Chondrocyte (in vitro differentiated cells): ENCODE results near the gene CELF2. TPM values are rescaled to one million over a fixed set of nuclear protein-coding genes. Genes with fewer than 3 reads are reported as not detected.
"Not testable (repeated sequence)": the region's sequence is repeated elsewhere in the genome, so short reads cannot be mapped to it uniquely, and the experiment has no call there.

Experiments used
- DNase-seq: peaks from one replicate; pipeline ENCODE4 v3.0.0; 2021; ENCODE audit warnings: mixed read lengths, low spot score
- H3K27ac Mint-ChIP-seq: one replicate; pipeline ENCODE4 v1.8.0; 2021; ENCODE audit warnings: mild to moderate bottlenecking, moderate library complexity, mixed read lengths; ENCODE audit not compliant: unreplicated experiment
- H3K27me3 Mint-ChIP-seq: 2 replicates; pipeline ENCODE4 v1.8.0; 2021; ENCODE audit warnings: low read depth, mixed read lengths
- H3K36me3 Mint-ChIP-seq: 2 replicates; pipeline ENCODE4 v1.8.0; 2021; ENCODE audit warnings: low read depth, mixed read lengths
- H3K4me1 Mint-ChIP-seq: 2 replicates; pipeline ENCODE4 v1.8.0; 2021; ENCODE audit warnings: low read depth, mild to moderate bottlenecking, mixed read lengths
- H3K4me3 Mint-ChIP-seq: one replicate; pipeline ENCODE4 v1.8.0; 2021; ENCODE audit warnings: mild to moderate bottlenecking, moderate library complexity, mixed read lengths; ENCODE audit not compliant: unreplicated experiment
- H3K9me3 Mint-ChIP-seq: 2 replicates; pipeline ENCODE4 v1.8.0; 2021; ENCODE audit warnings: low read depth, mixed read lengths
- CTCF ChIP-seq: fragments of 200-600 bp; sonication (generic); IDR thresholded peaks from 2 replicates; pipeline ENCODE4 v1.5.0; 2021; ENCODE audit warnings: antibody characterized with exemption, mild to moderate bottlenecking, moderate library complexity
- total RNA-seq: library from RNA; stranded (reverse); gene quantifications from 3 replicates; pipeline ENCODE4 v1.2.1, GENCODE V29; 2021

Gene CELF2
- total RNA-seq, 1 donor from 2014 or later = 44.3 TPM

- peaks cover 5% of the 10 kb centered on the region for H3K9me3 Mint-ChIP-seq
- no peaks in the 10 kb centered on the region for H3K36me3 Mint-ChIP-seq
- DNase-seq = no peak
- no peaks in the 10 kb centered on the region for H3K4me1 Mint-ChIP-seq
- no peak overlapping the region for H3K27ac Mint-ChIP-seq
- no peak overlapping the region for H3K4me3 Mint-ChIP-seq
- TF ChIP-seq CTCF = no peak
- no peaks in the 10 kb centered on the region for H3K27me3 Mint-ChIP-seq
Observed at GRCh38 chr10:11359869-11360268, 342.2 kb downstream of the CELF2 start.

DNA sequence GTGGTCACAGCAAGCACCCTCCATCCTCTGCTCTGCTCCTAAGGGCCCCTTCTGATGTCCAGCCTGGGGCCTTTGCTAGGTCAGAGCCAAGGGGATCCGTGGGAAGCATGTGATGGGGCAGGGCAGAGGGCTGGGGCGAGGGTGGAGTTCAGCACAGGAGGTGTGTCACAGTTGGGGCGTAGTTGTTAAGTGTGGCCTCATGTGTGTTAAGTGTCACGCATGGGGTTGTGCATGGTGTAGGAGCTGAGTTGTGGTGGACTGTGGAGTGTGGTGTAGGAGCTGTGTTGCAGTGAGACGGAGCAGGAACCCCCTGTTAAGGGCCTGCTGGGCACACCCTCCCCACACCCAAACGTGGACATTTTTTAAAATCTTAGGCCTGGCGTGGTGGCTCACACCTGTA, 345.8 kb downstream of the CELF2 start:
- no peak for TF ChIP-seq CTCF
- Mint-ChIP-seq H3K27ac (no peak overlapping the region), H3K36me3 (no peaks in the 10 kb centered on the region), H3K4me1 (no peaks in the 10 kb centered on the region), H3K9me3 (peaks cover 5% of the 10 kb centered on the region), H3K4me3 (no peak overlapping the region), H3K27me3 (no peaks in the 10 kb centered on the region)
- DNase-seq = no peak

- no peak overlapping the region for H3K4me3 Mint-ChIP-seq
- TF ChIP-seq CTCF = no peak
- DNase-seq = no peak
- no peaks in the 10 kb centered on the region for H3K36me3 Mint-ChIP-seq
- H3K27me3 Mint-ChIP-seq = no peaks in the 10 kb centered on the region
- no peak overlapping the region for H3K27ac Mint-ChIP-seq
- H3K4me1 Mint-ChIP-seq = no peaks in the 10 kb centered on the region
- peaks cover 5% of the 10 kb centered on the region for H3K9me3 Mint-ChIP-seq
Observed at GRCh38 chr10:11364241-11364640, 346.6 kb downstream of the CELF2 start.

GRCh38 chr10:11366889-11367288, 349.2 kb downstream of the CELF2 start:
- not testable (repeated sequence) for H3K9me3 Mint-ChIP-seq, H3K27ac Mint-ChIP-seq, H3K4me1 Mint-ChIP-seq, DNase-seq, H3K36me3 Mint-ChIP-seq, H3K27me3 Mint-ChIP-seq, H3K4me3 Mint-ChIP-seq

GRCh38 chr10:11367505-11367904, 349.8 kb downstream of the CELF2 start:
- Mint-ChIP-seq H3K27ac (no peak overlapping the region), H3K36me3 (no peaks in the 10 kb centered on the region), H3K9me3 (no peaks in the 10 kb centered on the region), H3K27me3 (no peaks in the 10 kb centered on the region), H3K4me1 (no peaks in the 10 kb centered on the region), H3K4me3 (no peak overlapping the region)
- TF ChIP-seq CTCF = peak; percentile 13
- DNase-seq = no peak

DNA sequence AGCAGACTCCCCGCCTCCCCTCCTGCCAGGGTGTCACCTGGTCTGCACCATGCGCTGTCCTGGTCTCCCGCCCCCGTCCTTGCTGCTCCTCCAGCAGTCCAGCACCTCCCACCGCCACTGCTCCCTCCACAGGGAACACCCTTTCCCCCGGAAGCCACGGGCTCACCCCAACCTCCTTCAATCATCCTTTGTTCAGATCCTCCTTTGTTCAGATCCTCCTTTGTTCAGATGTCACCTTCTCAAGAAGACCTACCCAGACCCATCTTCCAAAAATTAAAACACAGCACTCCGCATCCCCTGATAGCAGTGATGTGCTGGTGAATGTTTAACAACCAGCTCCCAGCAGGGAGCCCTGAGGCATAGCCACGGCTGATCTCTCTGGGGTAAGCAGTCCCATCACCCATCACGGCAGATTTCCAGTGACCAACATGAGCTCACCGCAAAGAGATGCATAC, 356.1 kb downstream of the CELF2 start:
- no peaks in the 10 kb centered on the region for H3K9me3 Mint-ChIP-seq
- H3K27ac Mint-ChIP-seq = no peak overlapping the region
- peaks cover 4% of the 10 kb centered on the region for H3K4me1 Mint-ChIP-seq
- no peak overlapping the region for H3K4me3 Mint-ChIP-seq
- H3K36me3 Mint-ChIP-seq = no peaks in the 10 kb centered on the region
- no peak for DNase-seq
- H3K27me3 Mint-ChIP-seq = peaks cover 12% of the 10 kb centered on the region
- TF ChIP-seq CTCF = no peak
